Kidney epithelial cell (primary cell): ENCODE data around the gene DCTN4. TPM values are rescaled to one million over a fixed set of nuclear protein-coding genes. Genes with fewer than 3 reads are reported as not detected.

Experiments
- DNase-seq: peaks from one replicate; pipeline ENCODE4 v3.0.0-alpha.2; 2010; ENCODE audit warnings: low read depth
- H3K27me3 ChIP-seq: 2 replicates; pipeline ENCODE4 v1.6.0; 2011; ENCODE audit warnings: low read length; ENCODE audit not compliant: control insufficient read depth, insufficient read depth
- H3K36me3 ChIP-seq: 2 replicates; pipeline ENCODE4 v1.5.1; 2011; ENCODE audit warnings: low read length; ENCODE audit not compliant: control insufficient read depth, insufficient read depth
- H3K4me3 ChIP-seq: 2 replicates; pipeline ENCODE4 v1.5.1; 2011; ENCODE audit warnings: low read depth, mild to moderate bottlenecking, control low read depth, low read length
- total RNA-seq: library from RNA; depleted of rRNA; stranded (reverse); fragments of >200 nt; gene quantifications from 2 replicates; pipeline ENCODE4 v1.2.3, GENCODE V29; 2015
- TF ChIP-seq, protein P1 (sequence below): IDR thresholded peaks from 2 replicates; pipeline ENCODE4 v1.5.1; 2011; ENCODE audit warnings: mild to moderate bottlenecking, moderate library complexity, low read length, control low read depth, inconsistent platforms; ENCODE audit not compliant: insufficient read depth, poor library complexity, severe bottlenecking

Gene DCTN4
- total RNA-seq, 1 donor from 2014 or later = 54.0 TPM

GRCh38 chr5:150694612-150695011 lies 64.2 kb downstream of the DCTN4 start:
- TF ChIP-seq, protein P1, sequence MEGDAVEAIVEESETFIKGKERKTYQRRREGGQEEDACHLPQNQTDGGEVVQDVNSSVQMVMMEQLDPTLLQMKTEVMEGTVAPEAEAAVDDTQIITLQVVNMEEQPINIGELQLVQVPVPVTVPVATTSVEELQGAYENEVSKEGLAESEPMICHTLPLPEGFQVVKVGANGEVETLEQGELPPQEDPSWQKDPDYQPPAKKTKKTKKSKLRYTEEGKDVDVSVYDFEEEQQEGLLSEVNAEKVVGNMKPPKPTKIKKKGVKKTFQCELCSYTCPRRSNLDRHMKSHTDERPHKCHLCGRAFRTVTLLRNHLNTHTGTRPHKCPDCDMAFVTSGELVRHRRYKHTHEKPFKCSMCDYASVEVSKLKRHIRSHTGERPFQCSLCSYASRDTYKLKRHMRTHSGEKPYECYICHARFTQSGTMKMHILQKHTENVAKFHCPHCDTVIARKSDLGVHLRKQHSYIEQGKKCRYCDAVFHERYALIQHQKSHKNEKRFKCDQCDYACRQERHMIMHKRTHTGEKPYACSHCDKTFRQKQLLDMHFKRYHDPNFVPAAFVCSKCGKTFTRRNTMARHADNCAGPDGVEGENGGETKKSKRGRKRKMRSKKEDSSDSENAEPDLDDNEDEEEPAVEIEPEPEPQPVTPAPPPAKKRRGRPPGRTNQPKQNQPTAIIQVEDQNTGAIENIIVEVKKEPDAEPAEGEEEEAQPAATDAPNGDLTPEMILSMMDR = no peak
- Histone ChIP-seq H3K27me3 (no peaks in the 10 kb centered on the region), H3K36me3 (no peaks in the 10 kb centered on the region), H3K4me3 (no peak overlapping the region)
- DNase-seq = no peak

DNA sequence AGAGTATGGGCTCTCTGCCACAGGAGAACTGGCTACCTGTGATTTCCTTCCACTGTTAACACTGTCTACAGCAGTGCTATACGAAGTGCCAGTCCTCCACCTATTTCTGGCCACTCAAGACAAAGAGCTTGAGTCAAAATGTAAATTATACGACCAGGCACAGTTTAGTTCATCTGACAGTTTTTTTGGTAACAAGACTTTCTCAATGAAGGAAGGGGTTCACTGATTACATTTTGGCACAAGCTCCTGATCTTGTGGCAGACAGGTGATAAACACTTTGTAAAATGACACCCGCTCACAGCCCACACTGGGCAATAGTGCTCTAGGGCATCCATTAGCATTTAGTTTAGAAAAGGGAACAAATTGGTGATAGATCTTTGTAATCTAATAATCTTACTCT lies 66.5 kb downstream of the DCTN4 start:
- no peak for DNase-seq
- Histone ChIP-seq H3K27me3 (no peaks in the 10 kb centered on the region), H3K4me3 (no peak overlapping the region), H3K36me3 (no peaks in the 10 kb centered on the region)
- TF ChIP-seq, protein P1 = no peak

DNA sequence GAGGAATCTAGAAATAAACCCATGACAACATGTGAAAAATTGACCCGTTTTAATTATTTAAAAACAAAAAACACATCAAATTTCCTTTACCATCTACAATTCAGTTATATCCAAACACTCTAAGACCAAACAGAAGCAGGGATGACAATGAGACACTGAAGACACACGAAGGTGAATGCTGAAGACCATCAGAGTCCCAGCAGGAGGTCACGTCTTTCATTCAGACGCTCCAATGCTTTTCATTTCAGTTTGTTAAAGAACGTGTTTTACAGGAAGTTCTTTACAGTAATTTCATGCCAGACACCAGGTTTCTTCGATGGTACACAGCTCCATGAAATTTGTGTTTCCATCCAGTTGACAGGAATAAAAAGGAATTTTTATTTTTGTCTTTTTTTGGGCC lies 68.1 kb downstream of the DCTN4 start:
- no peak for DNase-seq
- TF ChIP-seq, protein P1 = no peak
- H3K4me3 ChIP-seq = no peak overlapping the region
- H3K36me3 ChIP-seq = no peaks in the 10 kb centered on the region
- no peaks in the 10 kb centered on the region for H3K27me3 ChIP-seq

- DNase-seq = no peak
- Histone ChIP-seq H3K27me3 (no peaks in the 10 kb centered on the region), H3K4me3 (no peak overlapping the region), H3K36me3 (no peaks in the 10 kb centered on the region)
- TF ChIP-seq, protein P1 = no peak
Measured at GRCh38 chr5:150689120-150689519, 69.7 kb downstream of the DCTN4 start.

GRCh38 chr5:150676578-150676977 lies 82.2 kb downstream of the DCTN4 start:
- H3K27me3 ChIP-seq = peaks cover 2% of the 10 kb centered on the region
- TF ChIP-seq, protein P1 = no peak

DNA sequence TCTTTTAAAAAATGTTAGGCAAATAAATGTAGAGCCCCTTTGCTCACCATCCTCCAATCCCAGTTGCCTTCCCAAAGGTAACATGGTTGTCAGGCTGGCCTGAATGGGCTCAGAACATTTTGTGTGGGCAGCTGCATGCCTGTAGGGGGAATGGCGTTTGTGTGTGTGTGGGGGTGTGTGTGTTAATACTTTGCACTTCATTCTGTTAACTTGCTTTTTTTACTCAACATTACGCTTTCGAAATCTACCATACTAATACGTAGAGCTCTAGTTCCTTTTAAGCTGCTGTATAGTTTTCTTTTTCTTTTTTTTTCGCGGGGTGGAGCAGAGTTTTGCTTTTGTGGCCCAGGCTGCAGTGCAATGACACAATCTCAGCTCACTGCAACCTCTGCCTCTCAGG lies 83.7 kb downstream of the DCTN4 start:
- TF ChIP-seq, protein P1 = no peak
- no peak for DNase-seq

More at GRCh38 chr5:150676578-150676977, 82.2 kb downstream of the DCTN4 start:
- DNase-seq = no peak
- Histone ChIP-seq H3K36me3 (no peaks in the 10 kb centered on the region), H3K4me3 (no peak overlapping the region)

More for the DNA sequence above, 83.7 kb downstream of the DCTN4 start:
- Histone ChIP-seq H3K27me3 (peaks cover 2% of the 10 kb centered on the region), H3K4me3 (no peak overlapping the region), H3K36me3 (no peaks in the 10 kb centered on the region)
